OCI-LY7 (cell line): ENCODE data around the gene DENND2A. TPM values are rescaled to one million over a fixed set of nuclear protein-coding genes. Genes with fewer than 3 reads are reported as not detected.

Experiments used
- BruUV-seq: library from RNA; stranded (reverse); fragments of 400-500 nt; replicated peaks from 2 replicates; lab custom pipeline; 2021; lab: Mats Ljungman, UMichigan
- CTCF ChIA-PET: fragments of 300-600 bp; sonication (Branson Sonifier 250); formaldehyde crosslinking; loops from one replicate; lab custom pipeline; 2022; ENCODE audit warnings: antibody characterized with exemption; ENCODE audit not compliant: unreplicated experiment; lab: Charles Lee
- POLR2A ChIA-PET: fragments of 300-600 bp; sonication (Branson Sonifier 250); formaldehyde crosslinking; loops from one replicate; lab custom pipeline; 2022; ENCODE audit warnings: antibody characterized with exemption; lab: Charles Lee
- DNase-seq: peaks from one replicate; pipeline ENCODE4 v3.0.0-alpha.2; 2015; ENCODE audit warnings: low spot score
- H2AFZ ChIP-seq: fragments of 200-600 bp; sonication (generic), shearing (Covaris generic); 2 replicates; pipeline ENCODE4 v1.6.1; 2014; ENCODE audit warnings: mild to moderate bottlenecking, antibody characterized with exemption, low read length, moderate library complexity
- H3K27ac ChIP-seq: fragments of 200-600 bp; sonication (generic); 2 replicates; pipeline ENCODE4 v1.5.1; 2014; ENCODE audit warnings: mixed run types, low read depth, mild to moderate bottlenecking, moderate library complexity, low read length, inconsistent platforms; ENCODE audit not compliant: poor library complexity, severe bottlenecking
- H3K36me3 ChIP-seq: fragments of 200-600 bp; sonication (generic); 2 replicates; pipeline ENCODE4 v1.6.1; 2014; ENCODE audit warnings: mild to moderate bottlenecking, antibody characterized with exemption, low read length, moderate library complexity, mixed read lengths; ENCODE audit not compliant: insufficient read depth
- H3K4me1 ChIP-seq: fragments of 200-600 bp; sonication (generic); 2 replicates; pipeline ENCODE4 v1.5.1; 2014; ENCODE audit warnings: mild to moderate bottlenecking, low read length; ENCODE audit not compliant: insufficient read depth, poor library complexity, severe bottlenecking
- H3K4me2 ChIP-seq: fragments of 200-600 bp; sonication (generic); 2 replicates; pipeline ENCODE4 v1.6.1; 2014; ENCODE audit warnings: mild to moderate bottlenecking, low read length
- H3K4me3 ChIP-seq: fragments of 200-600 bp; sonication (generic); 2 replicates; pipeline ENCODE4 v1.5.1; 2014; ENCODE audit warnings: mild to moderate bottlenecking, low read depth, low read length; ENCODE audit not compliant: poor library complexity, severe bottlenecking
- H3K79me2 ChIP-seq: fragments of 200-600 bp; sonication (generic); 2 replicates; pipeline ENCODE4 v1.6.1; 2016; ENCODE audit warnings: low read depth, mild to moderate bottlenecking, low read length, moderate library complexity, mixed read lengths; ENCODE audit not compliant: insufficient read depth
- H3K9me2 ChIP-seq: fragments of 200-600 bp; sonication (generic); 2 replicates; pipeline ENCODE4 v1.6.1; 2016; ENCODE audit warnings: mild to moderate bottlenecking, low read length, mixed read lengths; ENCODE audit not compliant: insufficient read depth
- H3K9me3 ChIP-seq: fragments of 200-600 bp; sonication (generic); 2 replicates; pipeline ENCODE4 v1.6.1; 2014; ENCODE audit warnings: mild to moderate bottlenecking, mixed run types, low read length, mixed read lengths
- H4K20me1 ChIP-seq: fragments of 200-600 bp; sonication (generic); 2 replicates; pipeline ENCODE4 v1.6.1; 2014; ENCODE audit warnings: mild to moderate bottlenecking, antibody characterized with exemption, low read length, moderate library complexity, mixed read lengths; ENCODE audit not compliant: insufficient read depth
- EZH2phosphoT487 ChIP-seq: fragments of 200-600 bp; sonication (generic); IDR thresholded peaks from 2 replicates; pipeline ENCODE4 v1.6.1; 2018; ENCODE audit warnings: low read depth, borderline replicate concordance, mild to moderate bottlenecking, mixed run types, antibody characterized with exemption, low read length, moderate library complexity, mixed read lengths
- intact Hi-C: fragments of 100-400 bp; cut with micrococcal nuclease; formaldehyde crosslinking; loops from one replicate; pipeline ENCODE4 v1.10.0; 2022; ENCODE audit not compliant: unreplicated experiment
- total RNA-seq, 2 experiments: library from RNA; depleted of rRNA in 1 of 2; stranded (reverse); fragments of >200 nt in 1 of 2; shearing (Covaris generic) in 1 of 2; gene quantifications; 2 replicates each; pipeline ENCODE4 v1.2.3, GENCODE V29; 2014 to 2022
- TF ChIP-seq, protein P1 (sequence below): fragments of 200-600 bp; sonication (generic); conservative IDR thresholded peaks from 2 replicates; pipeline ENCODE4 v1.5.1; 2014; ENCODE audit warnings: mild to moderate bottlenecking, antibody characterized with exemption, low read length, moderate library complexity, mixed read lengths

The DENND2A gene
- total RNA-seq, 2 experiments from 2014 or later, result 0.13 to 0.35 TPM

DNA sequence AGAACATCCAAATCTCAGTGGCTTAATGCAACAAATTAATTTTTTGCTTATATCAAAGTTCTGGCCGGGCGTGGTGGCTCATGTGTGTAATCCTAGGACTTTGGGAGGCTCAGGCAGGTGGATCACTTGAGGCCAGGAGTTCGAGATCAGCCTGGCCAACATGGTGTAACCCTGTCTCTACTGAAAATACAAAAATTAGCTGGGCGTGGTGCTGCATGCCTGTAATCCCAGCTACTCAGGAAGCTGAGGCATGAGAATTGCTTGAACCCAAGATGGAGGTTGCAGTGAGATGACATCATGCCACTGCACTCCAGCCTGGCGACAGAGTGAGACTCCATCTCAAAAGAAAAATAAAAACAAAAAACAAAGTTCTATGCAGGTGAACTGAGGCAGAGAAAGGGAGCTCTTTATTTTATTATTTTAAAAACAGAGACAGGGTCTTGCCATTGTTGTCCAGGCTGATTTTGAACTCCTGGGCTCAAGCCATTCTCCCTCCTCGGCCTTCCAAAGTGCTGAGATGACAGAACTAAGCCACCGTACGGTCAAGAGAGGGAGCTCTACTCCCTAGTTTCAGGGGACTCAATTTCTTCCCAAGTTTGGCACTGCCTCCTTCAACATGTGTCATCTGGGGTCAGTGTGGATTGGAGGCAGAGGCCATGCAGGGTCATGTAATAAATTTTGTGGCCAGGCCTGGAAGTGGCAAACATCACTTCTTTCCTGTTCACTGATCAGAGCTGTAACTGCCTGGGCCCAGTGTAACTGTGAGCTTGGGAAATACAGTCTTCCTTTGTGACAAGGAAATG, 34.5 kb upstream of the DENND2A start:
- H2AFZ ChIP-seq, result no peak overlapping the region; the same call in 1 of the 2 replicates
- peaks cover 63% of the 10 kb centered on the region for H3K4me1 ChIP-seq
- peak overlapping the region; percentile 81 for H3K4me3 ChIP-seq
- no peaks in the 10 kb centered on the region for H3K9me3 ChIP-seq
- H3K9me2 ChIP-seq, result no peaks in the 10 kb centered on the region
- CTCF ChIA-PET, result no interaction called here
- H3K79me2 ChIP-seq, result peaks cover 39% of the 10 kb centered on the region
- peak overlapping the region; percentile 100 for H3K4me2 ChIP-seq
- no TSS peak for BruUV-seq
- intact Hi-C loops, result loop anchor here (1.0 to 10.0 kb wide), 8 partner anchors 21 to 1320 kb away; partner anchors contain the start of genes BRAF, LUC7L2, MRPS33 and NDUFB2
- no peak for TF ChIP-seq EZH2phosphoT487
- TF ChIP-seq, protein P1, sequence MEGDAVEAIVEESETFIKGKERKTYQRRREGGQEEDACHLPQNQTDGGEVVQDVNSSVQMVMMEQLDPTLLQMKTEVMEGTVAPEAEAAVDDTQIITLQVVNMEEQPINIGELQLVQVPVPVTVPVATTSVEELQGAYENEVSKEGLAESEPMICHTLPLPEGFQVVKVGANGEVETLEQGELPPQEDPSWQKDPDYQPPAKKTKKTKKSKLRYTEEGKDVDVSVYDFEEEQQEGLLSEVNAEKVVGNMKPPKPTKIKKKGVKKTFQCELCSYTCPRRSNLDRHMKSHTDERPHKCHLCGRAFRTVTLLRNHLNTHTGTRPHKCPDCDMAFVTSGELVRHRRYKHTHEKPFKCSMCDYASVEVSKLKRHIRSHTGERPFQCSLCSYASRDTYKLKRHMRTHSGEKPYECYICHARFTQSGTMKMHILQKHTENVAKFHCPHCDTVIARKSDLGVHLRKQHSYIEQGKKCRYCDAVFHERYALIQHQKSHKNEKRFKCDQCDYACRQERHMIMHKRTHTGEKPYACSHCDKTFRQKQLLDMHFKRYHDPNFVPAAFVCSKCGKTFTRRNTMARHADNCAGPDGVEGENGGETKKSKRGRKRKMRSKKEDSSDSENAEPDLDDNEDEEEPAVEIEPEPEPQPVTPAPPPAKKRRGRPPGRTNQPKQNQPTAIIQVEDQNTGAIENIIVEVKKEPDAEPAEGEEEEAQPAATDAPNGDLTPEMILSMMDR, result peak; percentile 79
- peaks cover 35% of the 10 kb centered on the region for H3K36me3 ChIP-seq
- POLR2A ChIA-PET, result interaction anchor here (0.6 to 4.5 kb wide), 9 partner anchors 9 to 338 kb away, joined by 3 to 26 read pairs (median 6); partner anchors contain the start of gene NDUFB2
- DNase-seq, result peak; percentile 40
- H3K27ac ChIP-seq, result peak overlapping the region; percentile 98
- no peaks in the 10 kb centered on the region for H4K20me1 ChIP-seq

DNA sequence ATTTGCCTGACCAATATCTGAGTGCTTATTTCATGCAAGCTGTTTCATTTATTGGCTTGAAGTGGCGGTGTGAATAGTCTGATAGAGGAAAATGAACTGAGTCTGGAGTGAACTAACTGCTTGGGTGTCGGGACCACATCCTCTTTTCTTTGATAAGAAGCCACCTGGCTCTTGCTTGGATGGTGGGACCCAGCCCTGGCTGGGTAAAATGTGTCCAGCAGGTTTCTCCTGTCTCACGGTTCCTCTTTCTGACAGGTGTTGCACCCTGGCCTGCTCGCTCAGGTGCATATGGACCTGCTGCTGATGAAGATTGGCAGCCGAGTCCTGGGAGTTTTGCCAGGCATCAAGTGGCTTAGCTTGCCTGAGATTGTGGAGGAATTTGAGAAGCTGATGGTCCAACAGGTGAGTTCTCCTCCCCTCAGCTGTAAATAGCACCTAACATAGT, 33.8 kb upstream of the DENND2A start:
- Histone ChIP-seq H3K27ac (peak overlapping the region; percentile 98), H3K4me2 (peak overlapping the region; percentile 100), H3K79me2 (peaks cover 39% of the 10 kb centered on the region), H3K9me2 (no peaks in the 10 kb centered on the region), H3K4me1 (peaks cover 63% of the 10 kb centered on the region), H2AFZ (no peak overlapping the region; the same call in 1 of the 2 replicates), H3K9me3 (no peaks in the 10 kb centered on the region), H3K4me3 (peak overlapping the region; percentile 81), H3K36me3 (peaks cover 28% of the 10 kb centered on the region), H4K20me1 (no peaks in the 10 kb centered on the region)
- no TSS peak for BruUV-seq
- intact Hi-C loops, result loop anchor here (1.0 to 10.0 kb wide), 7 partner anchors 22 to 1320 kb away; partner anchors contain the start of genes BRAF, LUC7L2, MRPS33 and NDUFB2
- ChIA-PET CTCF (interaction anchor here (0.5 to 0.6 kb wide), 2 partner anchors 29 to 340 kb away, joined by 3 read pairs; partner anchors contain the start of gene MRPS33), POLR2A (interaction anchor here (0.5 to 4.5 kb wide), 10 partner anchors 9 to 1419 kb away, joined by 3 to 26 read pairs (median 5); partner anchors contain the start of gene NDUFB2)
- TF ChIP-seq, protein P1, result no peak
- no peak for TF ChIP-seq EZH2phosphoT487
- peak; percentile 92 for DNase-seq
